VCaP (cell line): ENCODE results near the gene CNTRL.

Experiments used
- H3K27ac ChIP-seq: fragments of 450-650 bp; 2 replicates; pipeline ENCODE4 v1.5.1; 2017
- CTCF ChIP-seq: fragments of 450-650 bp; conservative IDR thresholded peaks from 2 replicates; pipeline ENCODE4 v1.5.1; 2017; ENCODE audit warnings: mild to moderate bottlenecking, moderate library complexity

Gene CNTRL

DNA sequence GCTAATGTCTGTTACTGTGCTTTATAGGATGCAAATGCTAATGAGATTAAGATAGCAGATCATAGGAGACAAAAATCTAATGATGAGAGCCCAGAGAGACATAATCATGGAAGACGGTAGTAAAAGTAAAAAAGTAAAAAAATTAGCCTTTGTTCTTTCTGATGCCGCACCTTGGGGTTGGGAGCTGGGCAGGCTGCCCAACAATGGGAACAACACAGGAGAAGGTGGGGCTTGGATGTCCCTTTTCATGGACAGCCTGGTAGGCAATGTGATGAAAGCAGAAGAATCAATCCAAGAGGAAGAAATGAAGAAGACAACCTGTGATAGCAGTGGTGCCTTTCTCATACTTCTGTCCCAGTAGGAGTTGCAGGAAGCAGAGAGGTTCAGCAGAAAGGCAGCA lies 69.7 kb downstream of the CNTRL start:
- no peak for TF ChIP-seq CTCF
- H3K27ac ChIP-seq: no peak overlapping the region

GRCh38 chr9:121150188-121150587 lies 75.4 kb downstream of the CNTRL start:
- TF ChIP-seq CTCF: no peak
- H3K27ac ChIP-seq: no peak overlapping the region

GRCh38 chr9:121153642-121154041 lies 78.9 kb downstream of the CNTRL start:
- no peak overlapping the region for H3K27ac ChIP-seq
- TF ChIP-seq CTCF: no peak

DNA sequence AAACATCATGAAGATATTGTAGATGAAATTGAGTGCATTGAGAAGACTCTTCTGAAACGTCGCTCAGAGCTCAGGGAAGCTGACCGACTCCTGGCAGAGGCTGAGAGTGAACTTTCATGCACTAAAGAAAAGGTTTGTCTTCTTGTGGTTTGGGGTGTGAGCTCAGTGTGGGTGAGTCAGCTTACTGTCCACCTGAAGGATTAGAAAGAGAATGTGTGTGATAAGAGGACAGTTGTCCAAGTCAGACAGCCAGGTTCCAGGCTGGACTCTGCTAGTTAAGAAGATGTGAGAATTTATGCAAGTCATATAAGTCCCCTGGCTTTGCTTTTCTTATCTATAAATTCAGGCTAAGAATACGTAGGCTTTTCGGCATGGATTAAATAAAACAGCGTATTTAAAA lies 80.0 kb downstream of the CNTRL start:
- TF ChIP-seq CTCF: no peak
- H3K27ac ChIP-seq: no peak overlapping the region

DNA sequence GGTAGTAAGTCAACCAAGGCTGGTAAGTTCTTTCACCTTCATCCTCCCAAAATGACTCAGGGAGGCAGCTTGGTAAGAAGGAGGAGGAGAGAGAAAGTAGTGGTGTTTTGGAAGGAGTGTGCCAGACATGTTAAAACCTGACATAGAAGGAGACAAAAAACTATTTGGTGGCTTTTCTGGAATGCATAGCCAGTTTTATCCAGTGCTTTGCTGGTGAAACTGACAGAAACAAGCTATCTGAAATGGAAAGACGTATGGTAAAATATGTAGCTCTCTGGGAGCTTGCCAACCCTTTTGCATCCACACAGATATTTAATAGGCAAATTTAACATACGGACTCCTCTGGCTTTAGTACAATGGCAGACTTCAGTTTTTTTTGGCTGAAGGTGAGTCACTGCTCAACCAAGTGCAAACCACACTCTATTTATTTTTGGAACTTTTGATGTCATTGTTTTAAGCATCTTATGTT lies 81.5 kb downstream of the CNTRL start:
- no peak for TF ChIP-seq CTCF
- H3K27ac ChIP-seq: no peak overlapping the region

DNA sequence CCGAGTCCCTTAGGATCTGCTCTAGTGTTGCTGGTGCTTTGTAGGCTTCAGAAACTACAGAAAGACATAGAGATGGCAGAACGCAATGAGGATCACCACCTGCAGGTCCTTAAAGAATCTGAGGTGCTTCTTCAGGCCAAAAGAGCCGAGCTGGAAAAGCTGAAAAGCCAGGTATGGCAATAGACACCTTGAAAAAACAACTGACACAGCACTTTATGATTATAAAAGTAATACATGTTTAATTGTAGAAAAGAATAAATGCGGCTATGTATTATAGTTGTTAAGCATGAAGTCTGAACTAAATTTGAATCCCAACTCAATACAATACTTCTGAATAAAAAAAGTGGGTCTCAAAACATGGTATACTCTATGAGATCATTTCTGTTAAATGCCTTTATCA lies 83.2 kb downstream of the CNTRL start:
- TF ChIP-seq CTCF: no peak
- H3K27ac ChIP-seq: no peak overlapping the region

DNA sequence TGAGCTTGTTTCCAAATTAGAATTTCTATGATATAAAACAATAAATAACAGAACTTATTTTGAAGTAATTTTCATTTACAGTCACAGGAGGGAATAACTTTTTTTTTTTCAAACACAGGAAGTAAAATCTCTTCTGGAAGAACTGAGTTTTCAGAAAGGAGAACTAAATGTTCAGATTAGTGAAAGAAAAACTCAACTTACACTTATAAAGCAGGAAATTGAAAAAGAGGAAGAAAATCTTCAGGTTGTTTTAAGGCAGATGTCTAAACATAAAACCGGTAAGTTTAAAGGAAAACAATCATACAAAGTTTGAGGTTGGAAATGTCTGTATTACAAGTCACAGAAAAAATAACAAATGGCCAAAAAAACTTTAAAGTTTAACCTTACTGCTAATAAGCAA lies 85.3 kb downstream of the CNTRL start:
- no peak overlapping the region for H3K27ac ChIP-seq

More for the DNA sequence above, 85.3 kb downstream of the CNTRL start:
- TF ChIP-seq CTCF: no peak
